IMR-90 (cell line): ENCODE data around the gene FANCD2. TPM values are rescaled to one million over a fixed set of nuclear protein-coding genes. Genes with fewer than 3 reads are reported as not detected.

Source experiments
- ATAC-seq: fragments of 200-7000 bp; cut with Tn5 transposase; 2 replicates; pipeline ENCODE4 v1.9.1; 2020; ENCODE audit warnings: low read depth, mild to moderate bottlenecking, moderate library complexity
- BruUV-seq: library from RNA; stranded (reverse); fragments of 400-500 nt; replicated peaks from 2 replicates; lab custom pipeline; 2021; lab: Mats Ljungman, UMichigan
- CTCF ChIA-PET: fragments of 300-600 bp; formaldehyde crosslinking; extraction: SDS; loops from one replicate; lab custom pipeline; 2021; ENCODE audit warnings: antibody characterized with exemption; lab: Yijun Ruan, JAX
- POLR2A ChIA-PET: fragments of 300-600 bp; sonication (Branson Sonifier 250); formaldehyde crosslinking; loops from one replicate; lab custom pipeline; 2022; ENCODE audit warnings: antibody characterized with exemption; ENCODE audit not compliant: unreplicated experiment; lab: Charles Lee
- DNase-seq: peaks from one replicate; pipeline ENCODE4 v3.0.0; 2013
- H2AFZ ChIP-seq: replicated peaks from 2 replicates; pipeline ENCODE3; 2013; ENCODE audit warnings: low read length, mild to moderate bottlenecking; ENCODE audit not compliant: poor library complexity
- H2AK5ac ChIP-seq: 2 replicates; pipeline ENCODE4 v1.6.1; 2013; ENCODE audit warnings: low read depth, low read length, inconsistent platforms
- H2AK9ac ChIP-seq: replicated peaks from 2 replicates; pipeline ENCODE3; 2013; ENCODE audit warnings: mild to moderate bottlenecking, low read depth, low read length, moderate library complexity; ENCODE audit not compliant: poor library complexity
- H2BK120ac ChIP-seq: 2 replicates; pipeline ENCODE4 v1.6.1; 2013; ENCODE audit warnings: low read depth, low read length, inconsistent platforms
- H2BK15ac ChIP-seq: 3 replicates; pipeline ENCODE4 v1.6.1; 2013; ENCODE audit warnings: low read depth, low read length, inconsistent platforms
- H2BK20ac ChIP-seq: 2 replicates; pipeline ENCODE4 v1.6.1; 2013; ENCODE audit warnings: low read depth, mild to moderate bottlenecking, inconsistent platforms, low read length, moderate library complexity
- H2BK5ac ChIP-seq: 2 replicates; pipeline ENCODE4 v1.6.1; 2013; ENCODE audit warnings: mild to moderate bottlenecking, low read depth, low read length, inconsistent platforms; ENCODE audit not compliant: poor library complexity, severe bottlenecking
- H3K14ac ChIP-seq: replicated peaks from 2 replicates; pipeline ENCODE4 v1.6.1; 2013; ENCODE audit warnings: low read depth, low read length, inconsistent platforms
- H3K18ac ChIP-seq: 2 replicates; pipeline ENCODE4 v1.6.1; 2013; ENCODE audit warnings: low read depth, low read length, control low read depth
- H3K23ac ChIP-seq: 2 replicates; pipeline ENCODE4 v1.6.1; 2013; ENCODE audit warnings: low read depth, low read length, inconsistent platforms
- H3K27ac ChIP-seq: 2 replicates; pipeline ENCODE4 v1.5.1; 2013; ENCODE audit warnings: mild to moderate bottlenecking, control low read depth, low read length; ENCODE audit not compliant: insufficient read depth
- H3K27me3 ChIP-seq: 2 replicates; pipeline ENCODE4 v1.6.1; 2013; ENCODE audit warnings: low read length; ENCODE audit not compliant: control insufficient read depth, insufficient read depth
- H3K36me3 ChIP-seq: 2 replicates; pipeline ENCODE4 v1.6.1; 2013; ENCODE audit warnings: low read length, mixed read lengths; ENCODE audit not compliant: control insufficient read depth, insufficient read depth
- H3K4ac ChIP-seq: 2 replicates; pipeline ENCODE4 v1.6.1; 2013; ENCODE audit warnings: low read depth, low read length, inconsistent platforms
- H3K4me1 ChIP-seq: 2 replicates; pipeline ENCODE4 v1.6.1; 2013; ENCODE audit warnings: low read length, mixed read lengths; ENCODE audit not compliant: control insufficient read depth, insufficient read depth
- H3K4me2 ChIP-seq: 2 replicates; pipeline ENCODE4 v1.6.1; 2013; ENCODE audit warnings: low read depth, mild to moderate bottlenecking, control low read depth, low read length, moderate library complexity
- H3K4me3 ChIP-seq: 2 replicates; pipeline ENCODE4 v1.5.1; 2013; ENCODE audit warnings: low read depth, mild to moderate bottlenecking, control low read depth, low read length, moderate library complexity; ENCODE audit not compliant: insufficient read depth
- H3K56ac ChIP-seq: 2 replicates; pipeline ENCODE4 v1.6.1; 2013; ENCODE audit warnings: low read length, inconsistent platforms; ENCODE audit not compliant: insufficient read depth; ENCODE audit errors: extremely low read depth
- H3K79me1 ChIP-seq, 2 experiments: 2 replicates each; pipeline ENCODE4 v1.6.1; 2013; ENCODE audit warnings: low read length in 2 of 2, inconsistent platforms in 1 of 2, low read depth in 1 of 2
- H3K9ac ChIP-seq: 2 replicates; pipeline ENCODE4 v1.6.1; 2013; ENCODE audit warnings: low read depth, low read length, control low read depth
- H3K9me1 ChIP-seq: 2 replicates; pipeline ENCODE4 v1.6.1; 2013; ENCODE audit warnings: low read length, inconsistent platforms; ENCODE audit not compliant: insufficient read depth
- H3K9me3 ChIP-seq: 2 replicates; pipeline ENCODE4 v1.6.1; 2013; ENCODE audit warnings: low read length; ENCODE audit not compliant: control insufficient read depth, insufficient read depth
- H4K20me1 ChIP-seq: 2 replicates; pipeline ENCODE4 v1.6.1; 2013; ENCODE audit warnings: low read length, inconsistent platforms; ENCODE audit not compliant: insufficient read depth
- H4K5ac ChIP-seq: 2 replicates; pipeline ENCODE4 v1.6.1; 2013; ENCODE audit warnings: mild to moderate bottlenecking, low read depth, low read length, control low read depth
- H4K8ac ChIP-seq, 2 experiments: 2 replicates each; pipeline ENCODE4 v1.6.1; 2013; ENCODE audit warnings: low read depth in 2 of 2, low read length in 2 of 2, control low read depth in 1 of 2, inconsistent platforms in 1 of 2
- H4K91ac ChIP-seq: 2 replicates; pipeline ENCODE4 v1.6.1; 2013; ENCODE audit warnings: low read depth, low read length, inconsistent platforms; ENCODE audit not compliant: insufficient read depth
- WGBS, 2 experiments: methylation state at CpG; one replicate each; pipeline versions ENCODE4 v1.1.5 to v1.1.7; 2013; ENCODE audit warnings: missing lambda C conversion rate in 2 of 2; ENCODE audit not compliant: insufficient read length in 1 of 2; ENCODE audit errors: extremely low coverage in 2 of 2; 5-methylcytosine and 5-hydroxymethylcytosine counted together
- dilution Hi-C: fragments of 300-500 bp; cut with HindIII; formaldehyde crosslinking; loops from one replicate; pipeline ENCODE4 v1.14.3; 2018; ENCODE audit warnings: low sequenced_read_pairs; ENCODE audit not compliant: unreplicated experiment
- in situ Hi-C: fragments of 300-500 bp; cut with MboI; formaldehyde crosslinking; loops from 3 replicates; pipeline ENCODE4 v1.14.3; 2019; ENCODE audit warnings: low sequenced_read_pairs, inconsistent platforms, mixed read lengths
- intact Hi-C: fragments of 100-400 bp; cut with micrococcal nuclease; formaldehyde crosslinking; loops from 2 replicates; pipeline ENCODE4 v1.10.0; 2022
- polyA plus RNA-seq, 3 experiments: library from polyadenylated mRNA; depleted of rRNA; stranded (reverse); fragments of >200 nt; gene quantifications; 2 replicates each; pipeline ENCODE4 v1.2.3, GENCODE V29; 2012; ENCODE audit warnings: low replicate concordance in 1 of 3
- total RNA-seq: library from RNA; depleted of rRNA; stranded (reverse); fragments of >200 nt; gene quantifications from 2 replicates; pipeline ENCODE4 v1.2.3, GENCODE V29; 2012
- TF ChIP-seq, protein P1 (sequence below): fragments of 150-350 bp; IDR thresholded peaks from 2 replicates; pipeline ENCODE4 v1.6.1; 2017; ENCODE audit warnings: mild to moderate bottlenecking, antibody characterized with exemption, low read length, low read depth

Gene FANCD2
- total and polyA plus RNA-seq, 2 of the 4 experiments (the other 2 are of a cell fraction) = 8.9 to 19.7 TPM

DNA sequence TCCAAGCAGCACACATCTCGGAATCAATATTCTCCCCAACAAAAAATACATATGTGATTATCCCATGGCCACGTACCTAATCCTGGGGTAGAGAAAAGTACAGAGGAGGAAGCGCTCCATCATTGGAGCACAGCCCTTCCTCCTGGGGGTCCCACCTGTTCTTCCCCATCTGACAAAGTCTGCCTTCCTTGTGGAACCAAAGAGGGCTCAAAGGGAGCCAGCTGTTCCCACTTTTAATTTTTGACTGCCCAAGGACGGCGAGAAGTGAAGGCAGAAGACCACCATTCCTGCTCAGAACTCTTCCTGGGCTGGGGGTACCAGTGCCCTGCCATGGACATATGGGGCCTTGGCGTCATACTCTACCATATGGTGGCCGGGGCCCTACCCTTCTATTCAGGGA lies 14.1 kb upstream of the FANCD2 start:
- intact Hi-C loops (no loop called here), in situ Hi-C loops (no loop called here), dilution Hi-C loops (no loop called here)
- CTCF ChIA-PET = no interaction called here
- peaks cover 7% of the 10 kb centered on the region; the same call in 1 of the 2 replicates for H3K9me1 ChIP-seq
- no peak overlapping the region for H3K4me2 ChIP-seq
- H2AFZ ChIP-seq = no peak overlapping the region
- no peak overlapping the region for H3K56ac ChIP-seq
- no peak overlapping the region for H3K14ac ChIP-seq
- H3K4ac ChIP-seq = no peak overlapping the region
- H3K23ac ChIP-seq = no peak overlapping the region
- H2BK15ac ChIP-seq = no peak overlapping the region
- no peak overlapping the region; the same call in 1 of the 2 replicates for H2AK5ac ChIP-seq
- H3K18ac ChIP-seq = no peak overlapping the region
- no TSS peak for BruUV-seq
- POLR2A ChIA-PET = no interaction called here
- no peak overlapping the region for H3K9ac ChIP-seq
- H4K20me1 ChIP-seq = 0 out of 2 replicates have a peak, but pooled peaks cover 7% of the 10 kb centered on the region
- no peak overlapping the region for H4K5ac ChIP-seq
- no peaks in the 10 kb centered on the region for H3K9me3 ChIP-seq
- no peak overlapping the region for H4K8ac ChIP-seq
- H4K91ac ChIP-seq = no peak overlapping the region
- WGBS, 2 experiments = 100% methylated on average over 2 of the region's 7 CpGs; no CpG with 5 or more reads in 1 of the 2 experiments
- peaks cover under 1 to 21% of the 10 kb centered on the region in 2 experiments; a peak in 3 of 4 replicates for H3K79me1 ChIP-seq
- TF ChIP-seq, protein P1, sequence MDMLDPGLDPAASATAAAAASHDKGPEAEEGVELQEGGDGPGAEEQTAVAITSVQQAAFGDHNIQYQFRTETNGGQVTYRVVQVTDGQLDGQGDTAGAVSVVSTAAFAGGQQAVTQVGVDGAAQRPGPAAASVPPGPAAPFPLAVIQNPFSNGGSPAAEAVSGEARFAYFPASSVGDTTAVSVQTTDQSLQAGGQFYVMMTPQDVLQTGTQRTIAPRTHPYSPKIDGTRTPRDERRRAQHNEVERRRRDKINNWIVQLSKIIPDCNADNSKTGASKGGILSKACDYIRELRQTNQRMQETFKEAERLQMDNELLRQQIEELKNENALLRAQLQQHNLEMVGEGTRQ = no peak
- no peaks in the 10 kb centered on the region for H3K27me3 ChIP-seq
- H2BK5ac ChIP-seq = no peak overlapping the region
- DNase-seq = no peak
- peaks cover 17% of the 10 kb centered on the region for H3K4me1 ChIP-seq
- no peak overlapping the region for H2BK20ac ChIP-seq
- H2BK120ac ChIP-seq = no peak overlapping the region
- no peak for ATAC-seq
- H2AK9ac ChIP-seq = no peak overlapping the region
- no peaks in the 10 kb centered on the region for H3K36me3 ChIP-seq
- H3K27ac ChIP-seq = no peak overlapping the region
- no peak overlapping the region for H3K4me3 ChIP-seq
